GM03348 (cell line): Measurements from ENCODE around the gene TEX19.

Experiments
- DNase-seq: peaks from one replicate; pipeline ENCODE4 v3.0.0; 2012; ENCODE audit warnings: low spot score

The TEX19 gene

DNA sequence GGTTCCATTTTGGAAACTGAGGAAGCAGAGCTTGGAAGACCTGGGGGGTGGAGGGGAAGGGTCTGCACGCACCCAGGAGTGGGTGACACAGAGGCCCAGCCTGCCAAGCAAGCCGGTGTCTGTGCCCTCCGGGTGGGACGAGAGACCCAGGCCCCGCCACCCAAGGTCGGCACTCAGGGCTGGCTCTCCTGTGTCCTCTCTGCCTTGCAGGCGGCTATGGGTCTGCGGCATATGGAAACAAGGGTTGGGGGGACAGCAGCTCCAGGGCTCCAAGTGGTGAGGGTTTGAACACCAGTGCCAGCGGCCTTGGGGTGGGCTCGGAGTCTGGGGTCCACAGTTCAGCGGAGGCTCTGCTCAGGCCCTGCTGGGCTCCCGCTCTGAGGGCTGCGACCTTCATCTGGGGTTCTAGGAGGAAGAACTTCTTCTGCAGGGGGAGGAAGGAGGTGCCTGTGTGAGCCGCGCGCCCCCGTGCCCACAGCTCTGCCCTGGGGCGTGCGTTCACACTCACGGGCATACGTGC is 37.0 kb upstream of the TEX19 start:
- no peak for DNase-seq

DNA sequence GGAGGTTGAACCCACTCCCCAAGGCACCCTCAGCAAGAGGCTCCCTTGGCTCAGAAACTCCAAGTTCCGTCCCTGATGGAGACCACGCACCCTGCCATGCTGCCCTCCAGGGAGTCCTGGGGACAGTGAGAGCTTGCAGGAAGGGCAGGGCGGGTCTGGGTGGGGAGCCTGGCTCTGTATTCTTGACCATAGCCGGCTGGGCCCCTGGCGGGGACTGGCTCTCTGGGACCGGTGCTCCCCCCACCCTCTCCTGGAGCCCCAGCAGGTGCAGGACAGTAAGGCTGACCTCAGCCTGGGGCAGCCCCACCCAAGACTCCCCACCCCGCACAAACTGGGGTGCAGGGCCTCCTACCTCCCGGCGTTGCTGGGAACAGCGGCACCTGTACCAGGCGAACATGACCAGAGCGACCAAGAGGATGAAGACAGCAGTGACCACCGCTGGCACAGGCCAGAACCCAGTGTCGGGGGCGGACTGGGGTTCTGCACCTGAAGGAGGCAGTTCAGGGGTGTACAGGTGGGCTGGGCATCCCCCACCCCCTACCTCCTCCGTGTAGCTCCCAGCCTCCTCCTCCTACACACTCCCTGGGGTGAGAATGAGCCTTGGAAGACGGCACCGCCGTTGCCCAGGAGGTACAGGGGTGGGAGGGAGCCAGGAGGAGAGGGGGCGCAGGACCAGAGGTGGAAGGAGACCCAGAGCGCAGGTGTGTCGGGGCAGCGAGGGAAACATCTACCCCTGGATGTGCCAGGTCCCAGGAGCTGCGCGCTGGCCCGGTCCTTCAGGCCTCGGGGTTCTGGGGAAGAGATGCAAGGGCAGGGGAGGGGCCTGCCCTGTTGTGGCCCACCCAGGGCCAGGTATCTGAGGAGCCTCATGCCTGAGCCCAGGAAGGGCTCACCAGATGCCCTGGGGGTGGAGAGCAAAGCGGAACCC is 36.3 kb upstream of the TEX19 start:
- no peak for DNase-seq

DNA sequence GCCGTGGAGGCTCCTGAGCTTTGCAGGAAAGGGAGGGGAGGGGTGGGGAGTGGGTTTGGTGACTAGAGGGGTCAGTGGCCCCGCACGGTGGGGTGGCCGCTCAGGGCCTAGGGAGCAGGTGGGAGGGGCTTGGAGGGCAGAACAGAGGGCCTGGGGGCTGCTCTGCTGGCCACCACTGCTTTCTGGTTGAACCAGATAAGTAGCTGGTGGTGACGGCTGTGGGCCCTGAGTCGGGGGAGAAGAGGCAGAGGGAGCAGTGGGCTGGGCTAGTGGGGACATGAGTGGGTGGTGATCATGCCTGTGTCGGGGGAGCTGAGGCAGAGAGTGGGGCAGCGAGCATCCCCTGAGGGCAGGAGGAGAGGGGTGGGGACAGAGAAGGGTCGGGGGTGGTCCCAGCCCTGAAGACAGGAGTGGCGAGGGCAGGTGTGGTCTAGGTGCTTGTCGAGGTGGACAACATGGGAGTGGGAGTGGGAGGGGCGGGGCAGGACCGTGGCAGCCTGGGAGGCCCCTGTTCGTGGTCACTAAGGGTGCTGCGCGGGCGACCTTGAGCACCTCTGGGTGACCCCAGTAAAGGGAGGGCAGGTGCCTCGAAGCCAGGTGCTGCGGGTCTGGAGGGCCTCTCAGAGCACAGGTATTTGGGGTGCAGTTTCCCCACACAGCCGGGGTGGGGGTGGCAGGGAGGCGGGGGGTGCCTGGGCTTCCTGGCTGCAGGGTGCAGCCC is 35.4 kb upstream of the TEX19 start:
- DNase-seq, result no peak

DNA sequence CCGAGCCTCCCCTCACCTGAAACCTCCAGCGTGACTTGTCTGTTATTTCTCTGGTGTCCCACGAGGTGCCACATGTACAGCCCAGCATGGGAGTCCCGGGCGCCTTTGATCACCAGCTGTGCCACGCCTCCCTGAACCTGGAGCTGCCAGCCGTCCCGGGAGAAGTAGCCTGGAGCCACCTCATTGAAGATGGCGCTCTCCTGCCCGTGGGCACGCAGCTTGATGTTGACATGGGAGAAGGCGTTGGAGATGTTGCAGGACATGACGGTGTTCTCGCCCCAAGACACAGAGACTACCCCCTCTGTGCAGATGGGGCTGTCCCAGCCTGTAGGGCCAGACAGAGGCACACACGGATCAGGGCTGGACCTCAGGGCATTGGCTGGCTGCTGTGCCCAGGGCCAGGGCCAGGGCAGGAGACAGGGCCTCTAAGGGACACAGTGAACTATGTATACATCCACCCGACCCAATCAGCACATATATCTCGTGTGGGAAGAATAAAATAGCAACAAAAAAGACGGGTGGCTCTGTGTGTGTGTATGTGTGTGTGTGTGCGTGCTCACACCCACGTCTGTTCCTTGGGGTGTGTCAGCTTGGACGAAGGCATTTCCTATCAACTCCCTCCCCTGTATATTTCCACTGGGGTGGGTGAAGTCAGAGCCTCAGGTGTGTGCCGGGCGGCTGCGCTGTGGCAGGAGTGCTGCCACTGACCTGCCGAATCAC is 34.3 kb upstream of the TEX19 start:
- DNase-seq, result no peak

DNA sequence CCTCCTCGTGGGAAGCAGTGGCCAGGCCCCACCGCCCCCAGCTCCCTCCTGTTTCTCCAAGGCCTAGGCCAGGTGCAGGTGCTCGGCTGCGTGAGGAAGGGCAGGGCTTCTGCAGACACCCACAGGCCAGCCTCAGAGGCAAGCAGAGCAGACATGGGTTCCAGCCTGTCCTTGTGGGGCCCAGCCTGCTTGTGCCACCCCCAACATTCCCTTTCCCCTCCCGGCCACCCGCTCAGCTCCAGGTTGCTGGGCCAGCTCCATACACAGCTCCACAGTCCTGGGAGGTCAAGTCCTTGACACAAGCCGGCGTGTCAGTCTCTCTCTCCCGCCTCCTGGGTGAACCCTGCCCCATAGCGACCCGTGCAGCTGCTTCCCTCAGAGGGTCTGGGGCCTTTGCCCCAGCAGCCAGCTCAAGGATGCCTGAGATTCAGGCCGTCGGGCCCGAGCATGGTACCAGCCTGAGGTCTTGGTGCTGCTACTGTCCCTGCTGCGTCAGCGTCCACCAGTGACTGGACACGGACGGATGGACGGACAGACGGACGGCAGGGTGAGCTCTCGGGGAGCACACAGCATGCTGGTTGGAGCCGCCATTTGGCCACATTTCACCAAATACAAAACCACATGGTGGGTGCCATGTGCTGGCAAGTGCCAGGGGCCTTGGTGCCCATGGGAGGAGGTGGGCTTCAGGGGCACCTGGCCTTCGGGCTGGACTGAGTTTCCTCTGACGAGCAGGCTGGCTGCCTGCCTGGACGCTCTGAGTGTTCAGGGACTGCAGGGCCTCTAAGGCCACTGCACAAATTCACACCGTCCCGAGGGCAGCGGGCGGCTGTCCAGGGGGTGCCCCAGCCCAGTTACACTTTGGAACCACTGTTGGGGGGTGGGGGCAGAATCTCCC is 33.5 kb upstream of the TEX19 start:
- no peak for DNase-seq

DNA sequence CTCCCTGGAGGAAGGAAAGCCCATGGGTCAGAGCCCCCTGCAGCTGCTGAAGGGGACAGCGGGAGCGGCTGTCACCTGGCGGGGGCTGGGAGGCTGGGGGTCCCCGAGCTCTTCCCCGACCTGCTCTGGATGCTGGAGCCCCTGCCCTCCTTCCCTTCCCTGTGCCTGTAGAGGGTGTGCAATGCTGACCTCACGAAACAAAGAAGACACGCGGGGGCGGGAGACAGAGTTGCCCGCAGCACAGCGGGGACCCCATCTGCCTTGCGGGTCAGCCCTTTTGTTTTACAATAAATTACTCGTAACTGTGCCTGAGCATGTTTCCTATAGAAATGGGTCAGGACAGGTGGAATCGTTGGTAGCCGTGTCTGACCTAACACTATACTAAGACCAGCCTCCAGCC is 31.8 kb upstream of the TEX19 start:
- no peak for DNase-seq

DNA sequence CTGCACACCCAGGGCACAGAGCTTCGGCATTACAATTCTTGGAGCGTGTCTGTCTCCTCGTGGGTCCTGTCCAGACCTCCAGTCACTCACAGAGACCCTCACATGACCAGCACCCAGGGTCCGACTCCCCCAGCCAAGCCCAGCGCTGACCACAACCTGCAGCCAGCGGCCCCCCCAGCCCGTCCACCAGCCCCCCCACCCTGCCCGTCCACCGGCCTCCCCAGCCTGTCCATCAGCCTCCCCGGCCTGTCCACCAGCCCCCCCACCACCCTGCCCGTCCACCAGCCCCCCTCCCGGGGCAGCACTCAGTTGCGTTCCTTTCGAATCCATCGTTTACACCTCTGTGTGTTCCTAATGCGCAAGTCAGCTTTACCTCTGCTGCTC is 31.3 kb upstream of the TEX19 start:
- DNase-seq, result no peak

DNA sequence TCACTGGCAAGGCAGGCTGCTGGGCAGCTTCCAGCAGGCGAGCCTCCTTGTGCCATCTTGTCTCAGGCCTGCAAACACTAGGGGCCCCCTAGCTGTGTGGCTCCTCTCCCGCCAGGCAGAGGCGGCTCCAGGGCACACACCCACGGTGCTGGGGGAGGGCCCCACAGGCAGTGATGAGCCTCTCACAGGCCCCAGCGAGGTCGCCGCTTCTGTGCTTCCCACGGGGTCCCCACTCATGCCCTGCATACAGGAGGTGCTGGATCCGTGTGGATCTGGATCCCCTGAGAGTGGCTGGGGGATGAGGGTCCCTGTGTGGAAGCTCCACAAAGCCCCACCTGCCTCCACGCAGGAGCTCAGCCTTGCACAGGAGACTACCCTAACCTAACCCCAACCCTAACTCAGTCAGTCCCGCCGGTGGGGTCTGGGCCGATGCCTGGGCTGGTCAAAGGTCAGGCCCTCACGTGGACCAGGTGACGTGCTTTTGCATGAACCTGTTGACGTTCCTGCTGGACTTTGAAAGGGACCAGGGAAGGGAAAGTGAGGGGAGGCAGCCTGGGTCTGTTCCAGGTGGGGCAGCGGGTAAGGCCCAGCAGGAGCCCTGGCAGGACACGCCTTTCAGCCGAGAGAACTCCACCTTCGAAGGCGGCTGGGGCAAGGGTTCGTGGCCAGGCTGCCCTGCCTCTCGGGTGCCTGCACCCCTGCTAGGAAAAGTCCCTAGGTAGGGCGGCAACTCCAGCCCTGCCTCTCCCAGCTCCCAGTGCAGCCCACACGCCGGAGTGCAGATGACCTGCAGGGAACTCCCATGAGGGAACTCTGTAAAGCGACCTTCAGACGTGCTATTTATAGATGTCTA is 30.7 kb upstream of the TEX19 start:
- no peak for DNase-seq

DNA sequence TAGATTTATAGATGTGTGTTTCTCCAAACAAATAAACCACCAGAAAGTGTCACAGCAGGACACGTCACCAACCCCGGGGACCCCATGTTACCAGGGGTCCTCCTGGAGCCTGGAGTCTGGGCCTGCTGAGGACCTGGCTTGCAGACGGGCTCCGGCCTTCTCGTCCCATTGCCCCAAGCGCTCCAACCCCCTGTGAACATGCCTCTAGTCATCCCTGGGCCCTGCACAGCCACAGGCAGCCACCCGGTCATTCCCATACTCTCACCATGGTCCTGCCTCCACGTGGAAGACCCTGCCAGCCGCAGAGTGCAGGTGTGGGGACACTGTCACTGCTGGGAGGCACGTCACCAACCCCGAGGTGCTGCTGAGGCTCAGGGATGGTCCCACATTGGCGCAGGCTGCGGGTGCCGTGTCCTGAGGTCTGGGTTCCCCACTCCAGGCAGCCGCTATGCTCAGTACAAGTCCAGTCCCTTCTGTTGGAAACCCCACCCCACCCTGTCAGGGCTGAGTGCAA is 30.0 kb upstream of the TEX19 start:
- no peak for DNase-seq

DNA sequence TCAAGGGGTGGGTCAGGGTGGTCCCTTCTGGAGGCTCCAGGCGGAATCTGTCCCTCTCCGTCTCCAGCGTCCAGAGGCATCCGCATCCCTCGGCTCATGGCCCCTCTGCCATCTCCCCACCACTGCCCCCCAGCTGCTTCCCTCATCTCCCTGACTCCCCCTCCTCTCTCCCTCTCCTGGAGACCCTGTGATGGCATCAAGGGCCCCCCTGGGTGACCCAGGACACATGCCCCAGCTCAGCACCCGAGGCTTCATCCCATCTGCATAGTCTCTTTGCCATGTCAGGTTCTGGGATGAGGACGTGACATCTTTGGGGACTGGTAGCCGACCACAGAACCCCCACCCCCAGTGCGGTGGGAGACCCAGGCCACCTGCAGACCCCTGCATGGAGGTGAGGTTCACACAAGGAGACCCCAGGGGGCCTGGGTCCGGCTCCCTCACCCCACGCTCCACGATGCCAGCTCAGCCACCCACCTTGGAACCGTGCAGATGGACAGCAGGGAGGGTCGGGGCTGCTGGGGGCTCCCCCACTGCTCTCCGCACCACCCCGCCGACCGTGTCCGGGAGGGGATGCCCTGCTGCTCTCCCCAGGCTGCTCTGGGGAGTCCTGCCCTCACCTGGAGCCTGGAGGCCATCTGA is 29.2 kb upstream of the TEX19 start:
- no peak for DNase-seq

DNA sequence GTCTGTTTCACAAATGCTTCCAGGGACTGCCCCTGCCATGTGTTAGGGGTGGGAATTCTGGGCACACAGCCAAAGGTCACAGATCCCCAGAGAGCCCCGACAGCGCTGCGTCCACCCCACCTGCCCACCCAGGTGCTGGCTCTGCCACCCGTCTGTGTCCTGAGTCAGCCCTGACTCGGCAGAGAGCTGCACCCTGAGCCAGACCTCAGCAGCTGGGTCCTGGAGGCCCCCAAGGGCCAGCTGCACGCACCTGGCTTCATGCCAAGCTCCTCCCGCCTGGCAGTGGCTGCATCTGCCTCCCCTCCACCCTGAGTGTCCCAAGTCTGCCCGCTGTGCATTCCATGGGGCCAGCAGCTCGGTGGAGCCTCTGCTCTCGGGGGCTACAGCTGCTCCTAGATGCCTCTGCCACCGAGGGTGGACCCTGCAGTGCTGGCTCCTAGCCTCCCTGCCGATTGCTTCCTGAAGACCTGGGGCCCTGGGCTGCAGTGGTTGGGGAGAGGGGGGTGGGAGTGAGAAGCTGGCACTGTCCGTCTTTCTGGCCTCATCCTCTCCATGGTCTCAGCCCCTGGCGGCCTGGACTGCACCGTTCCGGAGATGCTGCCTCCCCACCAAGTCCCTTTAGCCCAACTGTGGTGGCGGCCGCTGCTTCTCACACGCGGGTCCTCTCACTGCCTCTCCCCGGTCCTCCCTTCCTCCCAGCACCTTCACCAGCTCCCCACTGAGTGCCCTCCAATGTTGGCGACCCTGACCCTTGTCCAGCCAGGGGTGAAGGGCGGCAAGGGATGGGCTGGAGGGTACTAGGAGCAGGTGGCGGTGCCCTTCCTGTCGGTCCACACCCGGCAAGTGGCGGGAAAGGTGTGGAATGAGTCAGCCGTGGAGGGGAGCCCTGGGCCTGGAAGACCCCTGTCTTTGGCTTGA is 28.5 kb upstream of the TEX19 start:
- DNase-seq, result peak; percentile 68

DNA sequence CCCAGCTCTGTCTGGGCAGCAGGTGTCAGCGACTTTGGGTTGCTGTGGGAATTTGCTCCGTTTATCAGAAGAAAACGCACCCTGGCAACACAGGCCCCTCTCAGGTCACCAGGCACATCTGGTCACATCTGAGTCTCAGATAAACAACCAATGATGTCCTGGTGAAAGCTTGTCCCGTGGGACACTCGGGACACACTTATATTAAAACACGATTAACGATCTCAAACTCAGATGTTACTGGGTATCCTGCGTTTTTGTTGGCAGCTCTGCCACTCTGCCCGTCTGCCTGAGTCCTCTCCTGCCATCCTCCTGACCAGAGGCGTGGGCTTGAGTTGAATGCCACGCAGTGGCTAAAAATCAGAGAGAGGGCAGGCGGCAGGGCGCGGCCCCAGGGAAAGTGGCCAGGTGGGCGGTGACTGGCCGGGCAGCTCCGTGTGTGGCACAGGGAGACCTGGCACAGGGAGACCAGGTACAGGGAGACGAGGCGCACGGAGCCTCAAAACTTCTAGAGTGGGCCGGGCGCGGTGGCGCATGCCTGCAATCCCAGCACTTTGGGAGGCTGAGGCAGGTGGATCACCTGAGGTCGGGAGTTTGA is 27.6 kb upstream of the TEX19 start:
- no peak for DNase-seq

DNA sequence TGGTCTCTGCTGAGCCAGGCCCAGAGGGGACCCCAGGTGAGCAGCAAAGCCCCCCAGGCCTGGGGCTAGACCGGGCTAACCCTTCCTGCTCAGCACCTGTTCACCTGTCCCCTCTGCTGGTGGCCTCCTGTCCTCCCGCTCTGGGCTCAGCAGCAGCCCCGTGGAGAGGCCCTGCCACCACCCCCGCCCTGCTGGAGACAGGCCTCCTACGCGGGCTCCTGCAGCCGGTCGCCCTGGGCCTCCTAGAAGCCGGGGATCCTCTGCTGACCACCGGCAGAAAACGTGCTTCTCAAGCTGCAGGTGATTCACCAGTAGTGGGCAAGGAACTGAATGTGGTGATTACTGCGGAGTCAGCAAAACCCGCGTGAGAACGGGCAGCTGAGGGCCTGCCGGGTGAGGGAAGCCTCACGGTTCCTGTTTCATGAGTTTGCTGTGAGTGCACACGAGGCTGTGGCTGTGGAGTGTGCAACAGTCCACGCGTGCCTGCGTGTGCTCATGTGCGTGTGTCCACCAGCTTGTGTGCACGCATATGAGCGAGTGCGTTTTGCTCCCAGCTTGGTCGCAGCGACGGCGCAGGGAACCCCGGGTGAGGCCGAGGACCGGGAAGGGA is 26.3 kb upstream of the TEX19 start:
- DNase-seq, result peak; percentile 57

DNA sequence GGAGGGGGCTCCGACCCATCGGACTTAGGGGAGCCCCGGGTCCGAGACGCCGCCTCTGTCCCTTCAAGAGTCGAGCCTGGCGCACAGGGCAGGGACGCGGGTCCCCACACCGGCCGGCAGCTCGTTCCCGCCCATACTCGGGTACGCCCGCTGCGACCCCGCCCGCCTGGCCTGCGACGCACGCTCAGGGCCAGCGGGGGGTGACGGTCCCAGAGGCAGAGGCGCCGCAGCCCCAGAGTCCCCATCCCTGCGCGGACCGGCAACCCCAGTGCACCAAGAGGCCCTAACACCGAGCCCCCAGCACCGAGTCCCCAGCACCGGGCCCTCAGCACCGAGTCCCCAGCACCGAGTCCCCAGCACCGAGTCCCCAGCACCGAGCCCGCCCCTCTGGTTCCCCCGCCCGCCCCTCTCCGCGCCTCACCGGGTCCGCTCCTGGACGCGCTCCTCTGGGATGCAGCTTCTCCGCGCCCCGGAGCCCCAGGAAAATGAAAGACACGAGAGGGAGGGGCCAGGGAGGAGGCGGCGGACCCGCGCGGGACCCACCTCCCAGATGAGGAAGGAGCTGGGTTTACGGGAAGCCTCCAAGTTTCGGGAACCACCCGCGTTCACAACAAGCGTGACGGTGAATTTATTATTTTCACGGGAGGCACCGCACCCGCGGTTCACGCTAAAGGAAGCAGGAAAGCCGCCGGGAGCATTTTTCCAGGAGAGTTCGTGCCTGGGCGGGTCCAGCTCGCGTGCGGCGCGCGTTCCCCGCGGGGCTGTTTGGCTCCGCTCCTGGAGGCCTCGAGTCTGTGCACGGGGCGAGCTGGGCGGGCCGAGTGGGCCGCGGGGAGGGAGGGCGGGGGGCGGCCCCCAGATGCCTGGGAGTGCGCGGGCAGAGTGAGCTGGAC is 25.5 kb upstream of the TEX19 start, which contains the start of gene SECTM1:
Gene SECTM1 (minus strand): TSS at position 488 of the 893 bp plus-strand sequence. CDS start 6,526 bp downstream, outside the sequence.
- peak; percentile 80 for DNase-seq

DNA sequence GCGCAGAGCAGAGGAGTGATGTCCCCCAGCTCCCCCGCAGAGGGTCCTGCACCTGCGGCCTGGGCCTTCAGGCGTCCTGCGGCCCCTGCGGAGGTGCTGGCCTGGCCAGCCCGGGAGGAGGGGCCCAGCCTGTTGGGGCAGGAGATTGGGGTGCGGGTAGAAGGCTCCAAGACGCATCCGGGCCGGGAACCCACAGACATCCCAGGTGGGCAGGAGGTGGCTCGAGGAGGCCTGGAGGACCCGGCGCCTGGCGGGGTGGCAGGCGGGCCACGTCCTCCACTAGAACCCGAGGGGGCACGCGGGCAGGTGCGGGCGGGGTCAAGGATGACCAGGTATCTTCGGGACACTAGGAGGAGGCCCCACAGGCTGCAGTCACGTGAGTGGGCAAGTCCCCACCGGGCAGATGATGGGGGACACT is 24.8 kb upstream of the TEX19 start:
- no peak for DNase-seq

DNA sequence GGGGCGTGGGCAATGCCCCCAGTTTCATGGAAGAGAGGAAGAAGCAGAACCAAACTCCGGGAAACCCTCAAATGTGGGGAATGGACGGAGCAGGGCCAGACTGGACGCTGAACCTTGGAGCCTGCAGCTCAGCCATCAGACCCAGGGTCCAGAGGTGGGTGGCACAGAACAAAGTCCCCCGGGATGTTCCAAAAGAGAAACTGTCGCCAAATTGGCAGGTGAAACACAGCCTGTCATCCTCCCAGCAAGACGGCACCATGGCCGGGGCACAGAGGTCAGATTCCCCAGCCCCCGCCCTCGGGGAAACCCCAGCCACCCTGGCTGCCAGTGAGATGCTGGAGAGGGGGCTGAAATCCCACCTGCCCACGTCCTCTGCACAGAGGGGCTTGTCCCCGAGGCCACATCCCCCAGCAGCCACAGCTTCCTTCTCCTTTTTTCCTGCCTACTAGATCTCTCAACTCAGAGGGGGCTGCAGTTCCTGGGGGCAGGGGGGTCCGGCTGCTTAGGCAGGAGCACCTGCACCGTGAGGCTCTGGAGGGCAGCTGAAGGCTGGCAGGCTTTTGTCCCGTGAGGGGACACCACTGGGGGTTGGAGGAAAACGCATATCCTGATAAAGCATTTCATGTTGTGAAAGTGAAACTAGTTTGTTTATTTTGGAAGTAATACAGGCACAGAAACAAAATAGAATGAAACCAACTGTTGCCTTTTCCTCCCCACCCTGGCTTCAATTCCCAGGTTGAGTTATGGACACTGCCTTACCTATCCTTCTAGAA is 24.2 kb upstream of the TEX19 start:
- peak; percentile 46 for DNase-seq
